GM12872 (cell line): ENCODE measurements around the gene RXRA.

Source experiments
- TF ChIP-seq, protein P1 (sequence below): IDR thresholded peaks from 3 replicates; pipeline ENCODE4 v1.5.1; 2011; ENCODE audit warnings: low read depth, mild to moderate bottlenecking, low read length, moderate library complexity; ENCODE audit not compliant: insufficient read depth

The RXRA gene

DNA sequence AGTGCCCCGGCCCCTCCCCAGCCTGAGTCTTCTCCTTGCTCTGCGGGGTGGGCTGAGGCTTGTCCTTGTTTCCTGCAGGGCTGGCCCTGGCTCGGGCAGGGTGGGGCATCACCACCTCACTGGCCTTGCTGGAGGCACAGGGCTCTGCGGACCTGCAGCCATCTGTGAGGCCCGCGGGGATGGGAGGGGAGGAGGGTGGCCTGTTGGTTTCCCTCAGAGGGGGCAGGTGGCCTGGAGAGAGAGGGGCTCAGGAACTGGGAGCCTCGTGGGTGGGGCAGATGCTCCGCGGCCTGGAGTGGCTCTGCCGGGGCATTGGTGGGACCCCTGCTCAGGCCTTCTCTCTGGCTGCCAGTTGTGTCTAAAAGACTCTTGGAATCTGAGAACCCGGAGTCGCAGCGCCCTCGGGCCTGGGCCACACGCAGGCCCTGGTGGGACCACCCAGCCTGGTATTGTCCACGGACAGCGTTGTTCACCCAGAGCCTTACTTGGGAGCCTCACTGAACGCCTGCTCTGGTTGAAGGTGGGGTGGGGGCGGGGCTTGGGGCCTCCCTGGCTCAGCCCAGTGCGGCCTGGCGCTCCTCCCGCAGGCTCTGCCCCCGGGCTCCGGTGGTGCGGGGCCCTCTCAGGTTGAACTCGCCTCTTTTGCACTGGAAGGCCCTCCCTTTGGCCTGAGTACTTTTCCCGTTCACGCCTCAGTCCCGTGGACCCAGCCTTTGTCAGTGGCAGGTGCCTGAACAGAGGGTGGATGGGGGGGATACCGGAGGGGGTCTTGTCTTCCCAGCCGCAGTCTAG, 111.3 kb downstream of the RXRA start:
- TF ChIP-seq, protein P1, sequence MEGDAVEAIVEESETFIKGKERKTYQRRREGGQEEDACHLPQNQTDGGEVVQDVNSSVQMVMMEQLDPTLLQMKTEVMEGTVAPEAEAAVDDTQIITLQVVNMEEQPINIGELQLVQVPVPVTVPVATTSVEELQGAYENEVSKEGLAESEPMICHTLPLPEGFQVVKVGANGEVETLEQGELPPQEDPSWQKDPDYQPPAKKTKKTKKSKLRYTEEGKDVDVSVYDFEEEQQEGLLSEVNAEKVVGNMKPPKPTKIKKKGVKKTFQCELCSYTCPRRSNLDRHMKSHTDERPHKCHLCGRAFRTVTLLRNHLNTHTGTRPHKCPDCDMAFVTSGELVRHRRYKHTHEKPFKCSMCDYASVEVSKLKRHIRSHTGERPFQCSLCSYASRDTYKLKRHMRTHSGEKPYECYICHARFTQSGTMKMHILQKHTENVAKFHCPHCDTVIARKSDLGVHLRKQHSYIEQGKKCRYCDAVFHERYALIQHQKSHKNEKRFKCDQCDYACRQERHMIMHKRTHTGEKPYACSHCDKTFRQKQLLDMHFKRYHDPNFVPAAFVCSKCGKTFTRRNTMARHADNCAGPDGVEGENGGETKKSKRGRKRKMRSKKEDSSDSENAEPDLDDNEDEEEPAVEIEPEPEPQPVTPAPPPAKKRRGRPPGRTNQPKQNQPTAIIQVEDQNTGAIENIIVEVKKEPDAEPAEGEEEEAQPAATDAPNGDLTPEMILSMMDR = no peak

DNA sequence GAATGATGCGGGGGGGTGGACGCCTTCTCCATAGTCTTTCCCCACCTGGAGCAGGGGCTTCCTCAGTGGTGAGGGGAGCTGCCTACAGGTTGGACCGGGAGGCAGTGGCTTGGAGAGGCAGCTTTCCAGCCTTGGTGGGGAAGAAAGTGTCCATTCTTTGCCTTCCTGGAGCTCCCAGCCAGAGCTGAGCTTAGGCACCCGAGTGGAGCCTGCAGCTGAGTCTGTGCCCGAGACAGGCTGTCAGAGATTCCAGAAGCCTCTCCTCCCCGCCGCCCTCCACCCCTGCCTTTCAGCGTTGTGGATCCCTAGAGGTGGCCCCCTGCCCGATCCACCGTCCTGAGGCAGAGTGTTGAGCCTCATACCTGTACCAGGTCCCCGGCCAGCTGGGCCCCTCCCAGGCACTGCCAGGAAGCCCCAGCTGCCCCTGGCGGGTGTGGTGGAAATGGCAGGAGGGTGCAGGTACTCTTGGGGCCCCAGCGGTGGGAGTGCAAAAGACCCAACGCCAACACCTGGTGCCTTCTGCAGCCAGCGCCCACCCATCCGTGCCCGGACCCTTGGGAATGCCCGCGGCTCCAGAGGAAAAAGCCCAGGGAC, 112.0 kb downstream of the RXRA start:
- TF ChIP-seq, protein P1 = no peak

DNA sequence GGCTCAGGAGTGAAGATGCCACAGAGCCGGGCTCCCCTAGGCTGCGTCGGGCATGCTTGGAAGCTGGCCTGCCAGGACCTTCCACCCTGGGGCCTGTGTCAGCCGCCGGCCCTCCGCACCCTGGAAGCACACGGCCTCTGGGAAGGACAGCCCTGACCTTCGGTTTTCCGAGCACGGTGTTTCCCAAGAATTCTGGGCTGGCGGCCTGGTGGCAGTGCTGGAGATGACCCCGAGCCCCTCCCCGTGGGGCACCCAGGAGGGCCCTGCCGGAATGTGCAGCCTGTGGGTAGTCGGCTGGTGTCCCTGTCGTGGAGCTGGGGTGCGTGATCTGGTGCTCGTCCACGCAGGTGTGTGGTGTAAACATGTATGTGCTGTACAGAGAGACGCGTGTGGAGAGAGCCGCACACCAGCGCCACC, 113.1 kb downstream of the RXRA start:
- TF ChIP-seq, protein P1 = no peak

DNA sequence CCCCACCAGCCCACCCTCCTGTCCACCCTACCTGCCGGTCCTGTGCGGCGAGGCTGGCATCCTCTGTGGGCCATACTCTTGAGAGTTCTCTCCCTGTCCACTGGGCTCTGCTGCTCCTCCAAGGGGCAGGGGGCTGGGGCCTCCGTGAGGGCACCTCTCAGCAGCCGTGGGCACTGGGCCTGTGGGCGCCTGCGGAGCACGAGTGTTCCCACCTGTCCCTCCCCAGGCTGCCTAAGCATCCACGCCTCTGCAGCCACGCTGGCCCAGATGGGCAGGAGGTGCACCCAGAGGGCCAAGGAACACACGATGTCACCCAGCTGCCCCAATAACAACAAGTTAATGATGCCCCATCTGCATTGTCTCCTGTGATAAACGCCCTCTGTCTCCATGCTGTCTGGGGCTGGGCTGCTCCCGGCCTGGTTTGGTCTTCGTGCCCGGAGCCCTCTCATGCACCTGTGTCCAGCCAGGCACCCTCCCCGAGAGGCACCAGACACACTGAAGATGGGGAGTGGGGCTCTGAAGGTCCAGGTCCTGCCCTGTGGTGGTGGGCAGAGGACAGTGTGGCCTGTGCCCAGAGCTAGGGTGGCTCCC, 114.5 kb downstream of the RXRA start:
- TF ChIP-seq, protein P1 = no peak

DNA sequence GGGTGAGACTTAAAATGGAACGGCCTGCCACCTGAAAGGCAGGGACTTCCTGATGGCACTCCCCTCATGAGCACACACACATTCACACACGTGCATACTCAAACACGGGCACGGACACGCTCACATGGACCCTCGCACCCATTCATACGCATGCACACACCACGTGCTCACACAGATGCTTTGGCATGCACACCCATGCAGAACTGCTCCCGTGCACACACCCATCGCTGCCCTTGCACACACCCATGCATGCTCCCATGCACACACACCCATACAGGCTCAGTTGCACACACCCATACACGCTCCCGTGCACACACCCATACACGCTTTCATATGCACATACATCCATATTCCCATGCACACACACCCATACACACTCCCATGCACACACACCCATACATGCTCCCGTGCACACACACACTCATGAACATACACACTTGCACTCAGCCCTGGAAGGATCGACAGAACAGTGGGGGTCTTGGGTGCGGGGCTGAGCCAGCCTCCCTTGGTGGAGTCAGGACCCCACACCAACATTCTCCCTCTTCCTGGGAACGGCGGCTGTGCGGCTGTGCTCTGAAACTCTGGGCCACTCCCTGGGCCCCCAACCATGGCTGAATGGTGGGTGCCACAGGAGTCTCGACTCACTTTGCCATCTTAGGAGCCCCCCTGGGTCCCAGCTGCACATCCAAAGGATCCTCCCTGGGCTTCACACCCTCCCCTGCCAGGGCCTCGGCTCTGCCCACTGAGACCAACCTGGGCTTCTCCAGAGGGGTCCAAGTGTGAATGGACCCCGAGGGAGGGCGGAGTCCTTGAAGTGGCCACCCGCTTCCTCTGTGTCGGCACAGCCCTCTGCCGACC, 115.2 kb downstream of the RXRA start:
- TF ChIP-seq, protein P1 = no peak

DNA sequence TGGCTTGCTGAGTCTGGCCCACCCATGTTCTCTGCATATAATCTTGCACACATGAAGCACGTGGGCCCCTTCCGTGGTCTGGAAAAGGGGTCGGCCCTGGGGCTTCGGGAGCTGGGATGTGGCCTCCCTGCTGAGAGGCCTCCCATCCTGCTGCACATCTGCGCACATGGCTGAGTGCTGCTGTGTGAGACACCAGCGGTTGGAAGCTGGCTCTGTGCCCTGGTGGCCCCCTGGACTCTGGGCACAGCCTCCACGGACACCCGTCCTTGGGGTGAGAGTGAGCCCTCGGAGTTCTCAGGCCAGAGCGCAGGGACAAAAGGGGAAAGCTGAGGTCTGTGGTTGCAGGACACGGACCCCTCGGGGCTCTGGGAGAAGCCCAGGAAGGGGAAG, 115.8 kb downstream of the RXRA start:
- TF ChIP-seq, protein P1 = no peak

DNA sequence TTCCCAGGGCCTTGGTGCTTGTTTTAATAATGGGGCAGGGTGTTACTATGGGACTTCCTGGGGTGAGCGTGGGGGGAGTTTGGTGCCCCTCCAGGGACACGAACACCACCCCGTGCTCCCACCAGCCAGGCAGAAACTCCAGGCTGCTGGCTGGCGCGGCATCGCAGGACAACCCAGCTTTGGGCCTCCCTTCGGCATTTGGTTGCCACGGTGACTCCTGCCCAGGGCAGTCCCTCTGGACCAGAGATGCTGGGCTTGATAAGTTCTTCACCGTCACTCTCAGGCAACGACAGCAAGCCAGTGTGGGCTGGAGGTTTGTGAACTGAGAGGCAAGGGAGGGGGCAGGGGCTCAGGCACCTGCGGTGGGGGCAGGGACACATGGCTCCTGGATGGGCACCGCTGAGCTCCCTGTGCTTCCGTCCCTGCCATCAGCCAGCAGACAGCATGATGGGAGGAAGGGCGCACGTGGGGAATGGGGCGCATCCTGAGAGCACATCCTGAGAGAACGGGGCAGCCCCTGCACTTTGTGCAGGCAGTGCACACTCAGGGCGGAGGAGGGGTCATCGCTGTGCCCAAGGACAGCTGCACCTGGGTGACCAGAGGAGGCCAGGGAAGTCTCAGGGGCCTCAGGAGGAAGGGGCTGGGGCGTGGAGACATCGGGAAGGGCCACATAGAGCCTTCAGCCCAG, 116.4 kb downstream of the RXRA start:
- TF ChIP-seq, protein P1 = no peak
